ENCODE data around the gene COL2A1.
A peak's percentile ranks its signal among the peaks of the same experiment; 100 is the strongest.

The COL2A1 gene

GRCh38 chr12:47950856-47951468 lies 53.3 kb downstream of the COL2A1 start:
- no peak for TF ChIP-seq CREB5 (CRISPR knock-in tag; IDR thresholded peaks at IDR 0.05; ENCODE audit: low read depth)
- ATAC-seq: no peak

- ATAC-seq: peak; percentile 98
- TF ChIP-seq PATZ1 (CRISPR knock-in tag; IDR thresholded peaks at IDR 0.05; ENCODE audit: borderline replicate concordance) (no peak), ZNF70 (CRISPR knock-in tag; IDR thresholded peaks at IDR 0.05) (no peak), ARNTL (CRISPR knock-in tag; IDR thresholded peaks at IDR 0.05; ENCODE audit: borderline replicate concordance, low read depth) (no peak), ZNF8 (CRISPR knock-in tag; IDR thresholded peaks at IDR 0.05) (no peak), ZFP30 (CRISPR knock-in tag; IDR thresholded peaks at IDR 0.05) (no peak), ZFP3 (CRISPR knock-in tag; IDR thresholded peaks at IDR 0.05) (no peak), ISL1 (CRISPR knock-in tag; IDR thresholded peaks at IDR 0.05) (no peak), OSR1 (CRISPR knock-in tag; IDR thresholded peaks at IDR 0.05) (no peak), BACH2 (CRISPR knock-in tag; IDR thresholded peaks at IDR 0.05; ENCODE audit: borderline replicate concordance) (no peak), CSDC2 (CRISPR knock-in tag; IDR thresholded peaks at IDR 0.05) (no peak), POU6F1 (CRISPR knock-in tag; IDR thresholded peaks at IDR 0.05; ENCODE audit: borderline replicate concordance, low read depth) (no peak), ZC3H10 (CRISPR knock-in tag; IDR thresholded peaks at IDR 0.05) (no peak), SNAI2 (CRISPR knock-in tag; IDR thresholded peaks at IDR 0.05) (no peak), TOX (CRISPR knock-in tag; IDR thresholded peaks at IDR 0.05; ENCODE audit: borderline replicate concordance) (no peak), GLIS3 (CRISPR knock-in tag; IDR thresholded peaks at IDR 0.05) (no peak), CREB5 (CRISPR knock-in tag; IDR thresholded peaks at IDR 0.05; ENCODE audit: low read depth) (no peak), ZNF565 (CRISPR knock-in tag; conservative IDR thresholded peaks at IDR 0.05; ENCODE audit: low read depth) (no peak), TSHZ2 (CRISPR knock-in tag; IDR thresholded peaks at IDR 0.05) (no peak), ESRRG (CRISPR knock-in tag; IDR thresholded peaks at IDR 0.05) (no peak), CSRNP3 (CRISPR knock-in tag; IDR thresholded peaks at IDR 0.05) (no peak)
Measured at GRCh38 chr12:47949441-47950341, 54.6 kb downstream of the COL2A1 start.
